Stimulated activated CD8-positive, alpha-beta memory T cell treated with anti-CD3 and anti-CD28 coated beads, Interleukin-4, amount 100 ng/mL, for 4 hours (primary cell): ENCODE data around the gene SYNPO2.

ENCODE experiments used
- DNase-seq, 2 donors: peaks; one replicate each; pipeline ENCODE4 v3.0.0-alpha.2; 2020; ENCODE audit warnings: low read depth in 2 of 2, low spot score in 1 of 2

Gene SYNPO2

GRCh38 chr4:118927974-118928373 lies 39.3 kb downstream of the SYNPO2 start:
- DNase-seq = no peak

GRCh38 chr4:118930255-118930654 lies 41.6 kb downstream of the SYNPO2 start:
- no peak for DNase-seq

GRCh38 chr4:118931786-118932185 lies 43.1 kb downstream of the SYNPO2 start:
- no peak for DNase-seq

- no peak for DNase-seq
Observed at GRCh38 chr4:118935819-118936218, 47.2 kb downstream of the SYNPO2 start.

GRCh38 chr4:118936406-118936805 lies 47.8 kb downstream of the SYNPO2 start:
- no peak for DNase-seq

- DNase-seq = no peak
Observed at GRCh38 chr4:118939169-118939783, 50.6 kb downstream of the SYNPO2 start.

GRCh38 chr4:118941149-118941548 lies 52.5 kb downstream of the SYNPO2 start:
- no peak for DNase-seq

- no peak for DNase-seq
Observed at GRCh38 chr4:118941799-118942198, 53.1 kb downstream of the SYNPO2 start.

- DNase-seq = no peak
Observed at GRCh38 chr4:118942465-118942864, 53.8 kb downstream of the SYNPO2 start.

GRCh38 chr4:118947095-118947494 lies 58.4 kb downstream of the SYNPO2 start:
- no peak for DNase-seq

- no peak for DNase-seq
Observed at GRCh38 chr4:118948545-118949144, 60.0 kb downstream of the SYNPO2 start.

- DNase-seq = no peak
Observed at GRCh38 chr4:118950224-118950623, 61.6 kb downstream of the SYNPO2 start.

GRCh38 chr4:118950929-118951570 lies 62.4 kb downstream of the SYNPO2 start:
- DNase-seq = no peak

- no peak for DNase-seq
Observed at GRCh38 chr4:118953276-118953675, 64.6 kb downstream of the SYNPO2 start.

- no peak for DNase-seq
Observed at GRCh38 chr4:118954246-118954645, 65.6 kb downstream of the SYNPO2 start.

GRCh38 chr4:118955515-118955914 lies 66.9 kb downstream of the SYNPO2 start:
- no peak for DNase-seq

GRCh38 chr4:118957722-118958445 lies 69.2 kb downstream of the SYNPO2 start:
- no peak for DNase-seq

- no peak for DNase-seq
Observed at GRCh38 chr4:118962540-118962939, 73.9 kb downstream of the SYNPO2 start.

GRCh38 chr4:118964891-118965411 lies 76.3 kb downstream of the SYNPO2 start:
- no peak for DNase-seq

- DNase-seq = no peak
Observed at GRCh38 chr4:118967393-118967792, 78.7 kb downstream of the SYNPO2 start.

- no peak for DNase-seq
Observed at GRCh38 chr4:118968005-118968404, 79.4 kb downstream of the SYNPO2 start.

- no peak for DNase-seq
Observed at GRCh38 chr4:118968813-118969212, 80.2 kb downstream of the SYNPO2 start.
